HepG2 (cell line): ENCODE results near the gene KAZN. TPM values are rescaled to one million over a fixed set of nuclear protein-coding genes. Genes with fewer than 3 reads are reported as not detected.
A peak's percentile ranks its signal among the peaks of the same experiment; 100 is the strongest.

Experiments used
- BATF2 ChIP-seq: sonication (generic); formaldehyde crosslinking; IDR thresholded peaks from 2 replicates; pipeline ENCODE4 v1.8.0; 2022; ENCODE audit warnings: mild to moderate bottlenecking, missing genetic modification reagents, moderate library complexity
- DNMT3B ChIP-seq: conservative IDR thresholded peaks from 2 replicates; pipeline ENCODE4 v1.6.1; 2016; ENCODE audit warnings: missing biosample characterization, control low read depth
- ELK4 ChIP-seq: sonication (generic); formaldehyde crosslinking; IDR thresholded peaks from 2 replicates; pipeline ENCODE4 v1.9.0; 2021; ENCODE audit warnings: missing genetic modification reagents, borderline replicate concordance
- GTF2F1 ChIP-seq: fragments of 150-350 bp; IDR thresholded peaks from 2 replicates; pipeline ENCODE4 v1.6.1; 2014; ENCODE audit warnings: low read length
- KLF13 ChIP-seq: sonication (generic); formaldehyde crosslinking; IDR thresholded peaks from 2 replicates; pipeline ENCODE4 v1.4.0; 2020; ENCODE audit warnings: mild to moderate bottlenecking, missing genetic modification reagents
- MEIS1 ChIP-seq: sonication (generic); formaldehyde crosslinking; IDR thresholded peaks from 2 replicates; pipeline ENCODE4 v1.9.0; 2021; ENCODE audit warnings: mild to moderate bottlenecking, missing genetic modification reagents, moderate library complexity, borderline replicate concordance
- PAF1 ChIP-seq: IDR thresholded peaks from 2 replicates; pipeline ENCODE4 v1.6.1; 2016; ENCODE audit warnings: missing genetic modification reagents, missing compliant biosample characterization
- RBM39 ChIP-seq: fragments of 200-400 bp; formaldehyde crosslinking; IDR thresholded peaks from one replicate; pipeline ENCODE4 v1.6.1; 2018; ENCODE audit warnings: antibody characterized with exemption, mild to moderate bottlenecking, low read depth, low read length; ENCODE audit not compliant: poor library complexity, severe bottlenecking
- ZBTB10 ChIP-seq: sonication (generic); formaldehyde crosslinking; IDR thresholded peaks from 2 replicates; pipeline ENCODE4 v1.4.0; 2020; ENCODE audit warnings: missing genetic modification reagents, borderline replicate concordance
- ZBTB38 ChIP-seq: sonication (generic); formaldehyde crosslinking; IDR thresholded peaks from 2 replicates; pipeline ENCODE4 v1.5.1; 2020; ENCODE audit warnings: mild to moderate bottlenecking, missing genetic modification reagents
- ZFP90 ChIP-seq: sonication (generic); formaldehyde crosslinking; IDR thresholded peaks from 2 replicates; pipeline ENCODE4 v1.8.0; 2022; ENCODE audit warnings: missing genetic modification reagents, mild to moderate bottlenecking, inconsistent platforms, borderline replicate concordance
- ZGPAT ChIP-seq: IDR thresholded peaks from 2 replicates; pipeline ENCODE4 v1.6.1; 2016; ENCODE audit warnings: mild to moderate bottlenecking
- ZNF230 ChIP-seq: sonication (generic); formaldehyde crosslinking; IDR thresholded peaks from 2 replicates; pipeline ENCODE4 v1.4.0; 2020; ENCODE audit warnings: mild to moderate bottlenecking, missing genetic modification reagents
- ZNF333 ChIP-seq: sonication (generic); formaldehyde crosslinking; IDR thresholded peaks from 2 replicates; pipeline ENCODE4 v1.4.0; 2020; ENCODE audit warnings: mild to moderate bottlenecking, missing genetic modification reagents, borderline replicate concordance
- ZNF44 ChIP-seq: sonication (generic); formaldehyde crosslinking; IDR thresholded peaks from 2 replicates; pipeline ENCODE4 v1.5.1; 2020; ENCODE audit warnings: mild to moderate bottlenecking, missing genetic modification reagents
- ZNF629 ChIP-seq: sonication (generic); formaldehyde crosslinking; conservative IDR thresholded peaks from 2 replicates; pipeline ENCODE4 v1.5.0; 2020; ENCODE audit warnings: missing genetic modification reagents
- ZNF646 ChIP-seq: sonication (generic); formaldehyde crosslinking; IDR thresholded peaks from 2 replicates; pipeline ENCODE4 v1.9.0; 2021; ENCODE audit warnings: mild to moderate bottlenecking, missing genetic modification reagents
- polyA plus RNA-seq, 8 experiments: library from polyadenylated mRNA; depleted of rRNA in 3 of 8; stranded (reverse) in 7 of 8; unstranded in 1 of 8; fragments of >200 nt; fragmentation: Illumina TruSeq in 4 of 8; extraction: Trizol in 4 of 8; gene quantifications; 2 replicates each; pipeline versions ENCODE4 v1.2.1 to v1.2.3, GENCODE V29; 2011 to 2016; ENCODE audit warnings: low read depth in 4 of 8, missing spikeins in 1 of 8, mixed read lengths in 1 of 8; ENCODE audit not compliant: insufficient read depth in 1 of 8
- total RNA-seq, 5 experiments: library from RNA; depleted of rRNA; stranded (reverse); fragments of >200 nt; fragmentation: Illumina TruSeq; extraction: Trizol; gene quantifications; 2 replicates each; pipeline ENCODE4 v1.2.3, GENCODE V29; 2016; ENCODE audit warnings: low read depth in 1 of 5

The KAZN gene
- total and polyA plus RNA-seq, 2 of the 13 experiments (the other 11 are each of a cell fraction or from before 2014, with no cell fraction given), result 10.4 to 13.5 TPM

- no peak for TF ChIP-seq ELK4
- TF ChIP-seq ZBTB10 (CRISPR knock-in tag), result no peak
- TF ChIP-seq RBM39, result no peak
- no peak for TF ChIP-seq BATF2 (CRISPR knock-in tag)
- no peak for TF ChIP-seq ZNF44 (CRISPR knock-in tag)
- no peak for TF ChIP-seq KLF13 (CRISPR knock-in tag)
- TF ChIP-seq ZGPAT, result peak; percentile 59; the same call in 1 of the 2 replicates
- TF ChIP-seq MEIS1 (CRISPR knock-in tag), result peak; percentile 68; the same call in 1 of the 2 replicates
- no peak for TF ChIP-seq ZNF230
- no peak for TF ChIP-seq ZNF333 (CRISPR knock-in tag)
- TF ChIP-seq ZBTB38 (CRISPR knock-in tag), result no peak
- TF ChIP-seq ZNF629, result no peak
- TF ChIP-seq DNMT3B (CRISPR knock-in tag), result no peak
- TF ChIP-seq GTF2F1, result no peak
- TF ChIP-seq PAF1, result no peak
- TF ChIP-seq ZNF646 (CRISPR knock-in tag), result peak; percentile 98
- TF ChIP-seq ZFP90 (CRISPR knock-in tag), result no peak
Observed at GRCh38 chr1:15145327-15145726, 546.8 kb downstream of the KAZN start (continued).
